Fibroblast of skin of right quadriceps (primary cell): ENCODE measurements around the gene B3GALNT1.

Source experiments
- DNase-seq: peaks from one replicate; pipeline ENCODE4 v3.0.0-alpha.2; 2013

Gene B3GALNT1, protein sequence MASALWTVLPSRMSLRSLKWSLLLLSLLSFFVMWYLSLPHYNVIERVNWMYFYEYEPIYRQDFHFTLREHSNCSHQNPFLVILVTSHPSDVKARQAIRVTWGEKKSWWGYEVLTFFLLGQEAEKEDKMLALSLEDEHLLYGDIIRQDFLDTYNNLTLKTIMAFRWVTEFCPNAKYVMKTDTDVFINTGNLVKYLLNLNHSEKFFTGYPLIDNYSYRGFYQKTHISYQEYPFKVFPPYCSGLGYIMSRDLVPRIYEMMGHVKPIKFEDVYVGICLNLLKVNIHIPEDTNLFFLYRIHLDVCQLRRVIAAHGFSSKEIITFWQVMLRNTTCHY

DNA sequence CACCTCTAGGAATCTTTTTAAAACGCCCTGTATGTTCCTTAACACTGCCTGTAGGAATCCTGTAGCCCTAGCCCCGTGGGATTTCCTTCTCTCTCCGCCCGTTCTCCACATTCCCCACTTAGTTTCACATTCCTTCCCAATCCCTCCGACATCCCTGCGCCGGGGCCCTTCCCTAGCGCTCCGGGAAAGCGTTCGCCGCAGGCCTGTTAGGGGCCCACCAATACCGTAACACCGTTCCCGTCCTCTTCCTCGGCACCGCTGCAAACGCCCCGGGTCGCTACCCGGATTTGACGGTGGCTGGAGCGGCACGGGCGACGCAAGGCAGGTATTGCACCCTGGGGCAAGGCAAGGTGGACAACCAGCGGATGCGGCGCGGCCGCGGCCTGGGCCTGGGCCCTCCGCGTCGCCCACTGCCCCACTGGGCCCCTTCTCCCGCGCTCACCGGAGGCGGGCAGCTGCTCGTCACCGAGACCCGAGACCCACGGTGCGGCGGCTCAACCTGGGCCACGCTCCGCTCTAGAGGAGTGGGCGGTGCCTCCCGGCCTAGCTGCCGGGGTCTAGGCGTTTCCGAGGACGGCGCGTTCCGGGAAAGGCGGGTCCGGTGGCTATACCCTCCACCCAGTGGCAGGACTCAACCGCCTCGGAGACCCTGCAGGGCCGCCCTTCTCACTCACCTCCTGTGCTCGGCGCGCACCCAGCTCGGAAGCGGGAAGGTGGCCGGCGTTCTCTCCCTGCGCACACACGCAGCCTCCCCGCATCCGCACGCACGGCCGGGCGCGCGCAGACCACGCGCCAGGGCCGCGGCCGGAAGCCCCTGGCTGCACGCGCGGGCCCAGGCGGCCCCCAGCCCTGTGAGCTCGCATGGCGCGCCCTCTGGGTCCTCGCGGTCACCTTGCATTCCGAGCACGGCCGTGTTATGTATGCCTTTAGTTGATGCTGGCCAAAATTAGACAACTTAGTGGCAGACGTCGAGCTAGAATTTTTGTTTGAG, at the start of gene B3GALNT1:
Gene B3GALNT1 (minus strand): TSS at position 789 of the 991 bp plus-strand sequence. CDS start 18,595 bp downstream, outside the sequence.
- DNase-seq = peak; percentile 78

DNA sequence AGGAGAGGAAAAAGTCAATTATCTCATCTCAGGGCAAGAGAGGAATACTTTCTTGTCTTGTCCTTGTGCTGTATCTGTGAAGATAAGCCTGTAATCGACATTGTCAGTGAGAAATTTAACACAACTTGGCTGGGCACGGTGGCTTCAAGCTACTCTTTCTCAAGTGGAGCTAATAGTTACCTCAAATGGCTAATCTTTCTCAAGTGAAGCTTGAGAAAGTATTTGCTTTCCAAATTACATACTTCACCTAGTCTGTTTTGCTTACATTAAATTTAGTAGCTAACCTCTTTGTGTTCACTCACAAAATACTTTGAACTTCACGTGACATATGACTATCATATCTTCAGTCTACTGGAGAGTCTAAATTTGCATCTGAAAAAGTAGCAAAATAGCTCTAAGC, 48.3 kb upstream of the B3GALNT1 start:
- DNase-seq = no peak

DNA sequence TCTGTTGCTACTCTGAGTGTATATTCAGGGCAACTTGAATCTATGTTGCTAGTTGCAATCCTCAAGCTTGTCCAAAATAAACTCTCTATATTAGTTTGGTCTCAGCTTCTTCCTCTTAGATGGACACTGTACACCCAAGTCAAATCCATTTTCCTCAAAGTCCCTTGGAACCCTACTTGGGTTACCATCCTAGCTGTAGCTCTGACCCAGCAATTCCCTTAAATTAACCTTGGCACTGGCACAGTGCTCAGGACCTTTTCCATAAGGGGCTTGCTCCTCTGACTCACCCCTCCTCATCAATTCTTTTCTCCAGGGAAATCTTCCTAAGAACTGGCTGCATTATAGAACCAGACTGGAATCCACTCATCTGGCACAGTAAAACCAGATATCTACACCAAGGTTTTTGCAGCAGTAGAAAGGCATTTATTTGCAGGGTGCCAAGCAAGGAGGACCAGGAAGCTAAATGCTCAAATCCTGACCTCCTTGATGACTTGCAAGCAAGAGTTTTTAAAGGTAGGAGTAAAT, 44.9 kb upstream of the B3GALNT1 start:
- peak; percentile 13 for DNase-seq

DNA sequence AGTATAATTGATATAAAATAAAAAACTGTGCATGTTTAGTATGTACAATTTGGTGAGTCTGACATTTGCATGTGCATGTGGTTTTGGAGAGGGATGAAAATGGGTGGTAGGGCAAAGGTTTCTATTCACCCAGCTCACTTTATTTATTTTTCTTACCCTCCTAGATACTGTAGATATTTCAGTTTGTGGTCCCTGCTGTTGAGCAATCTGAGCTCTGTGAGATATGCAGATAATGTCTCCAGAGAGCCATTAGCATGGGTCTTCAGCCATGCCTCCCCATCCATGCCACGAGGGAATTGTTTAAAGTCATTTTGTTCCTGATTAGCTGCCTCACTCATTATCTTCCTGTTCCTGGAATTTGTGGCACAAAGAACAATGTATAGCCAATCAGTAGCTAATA, 44.4 kb upstream of the B3GALNT1 start:
- DNase-seq = peak; percentile 44

DNA sequence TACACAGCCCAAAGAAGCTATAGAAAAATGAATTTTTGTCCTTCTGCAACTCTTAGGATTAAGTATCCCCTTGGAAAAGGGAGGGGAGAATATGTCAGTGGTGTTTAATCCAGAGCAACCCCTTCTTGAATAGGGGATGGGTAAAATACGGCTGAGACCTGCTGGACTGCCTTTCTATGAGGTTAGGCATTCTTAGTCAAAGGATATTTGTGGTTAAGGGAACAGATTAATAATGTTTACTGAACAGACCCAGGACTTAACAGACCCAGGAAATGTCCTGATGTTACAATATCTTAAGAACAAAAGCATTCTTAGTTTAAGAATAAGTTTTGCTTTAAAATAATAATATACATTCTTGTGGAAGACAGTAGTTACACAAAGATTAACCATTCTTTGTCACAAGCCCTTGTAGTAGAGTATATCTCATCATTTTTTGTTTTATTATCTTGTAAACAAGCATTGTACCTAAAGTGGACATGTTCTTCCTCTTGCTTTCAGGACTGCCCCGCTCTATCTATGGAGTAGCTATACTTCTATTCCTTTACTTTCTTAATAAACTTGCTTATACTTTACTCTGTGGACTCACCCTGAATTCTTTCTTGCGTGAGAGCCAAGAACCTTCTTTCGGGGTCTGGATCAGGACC, 43.8 kb upstream of the B3GALNT1 start:
- peak; percentile 9 for DNase-seq

DNA sequence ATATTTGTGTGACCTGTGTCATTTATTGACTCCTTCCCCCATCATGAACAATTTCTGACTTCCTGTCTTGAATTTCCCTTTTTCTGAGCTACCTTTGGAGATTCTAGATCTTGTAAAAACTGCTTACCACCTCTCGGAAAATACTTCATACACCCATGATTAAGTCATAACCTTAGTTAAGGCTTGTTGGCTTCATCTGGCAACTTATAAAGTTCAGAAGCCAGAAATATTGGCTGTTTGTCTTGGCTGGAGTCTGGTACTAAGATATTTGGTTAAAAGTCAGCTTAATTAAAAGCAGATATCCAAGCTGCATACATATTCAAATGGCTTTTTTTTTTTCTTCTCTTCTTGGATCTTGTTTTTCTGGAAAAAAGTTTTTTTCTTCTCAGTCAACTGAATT, 37.3 kb upstream of the B3GALNT1 start:
- DNase-seq = peak; percentile 68

DNA sequence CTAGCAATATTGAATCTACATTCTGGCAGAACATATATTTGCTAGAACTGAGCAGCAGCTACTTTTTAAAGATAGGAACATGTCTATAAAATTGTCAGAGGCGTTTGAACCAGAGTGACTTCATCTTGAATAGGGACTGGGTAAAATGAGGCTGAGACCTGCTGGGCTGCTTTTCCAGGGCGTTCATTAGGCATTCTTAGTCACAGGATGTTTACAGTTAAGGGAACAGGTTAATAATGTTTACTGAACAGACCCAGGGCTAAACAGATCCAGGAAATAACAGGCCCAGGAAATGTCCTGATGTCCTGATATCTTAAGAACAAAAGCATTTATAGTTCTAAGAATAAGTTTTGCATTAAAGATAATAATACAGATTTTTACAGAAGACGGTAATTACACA, 34.5 kb upstream of the B3GALNT1 start:
- no peak for DNase-seq

DNA sequence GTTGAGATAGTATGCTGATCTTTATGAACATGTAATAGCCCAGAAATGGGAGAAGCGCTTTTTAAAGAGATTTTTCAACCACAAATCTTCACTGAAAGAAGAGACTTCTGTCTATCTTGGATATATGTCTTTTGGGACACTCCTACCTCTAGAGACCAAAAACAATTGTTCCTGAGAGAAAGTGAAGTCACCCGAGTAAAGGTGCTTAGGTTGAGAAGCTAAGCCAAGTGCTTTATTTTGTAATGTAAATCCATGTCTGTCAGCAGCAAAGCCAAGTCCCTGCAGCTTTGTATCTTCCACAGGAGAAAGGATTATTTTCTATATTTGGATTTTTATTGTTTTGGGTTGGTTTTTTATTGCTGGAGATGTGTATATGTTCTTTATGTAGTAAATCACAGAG, 32.1 kb upstream of the B3GALNT1 start:
- DNase-seq = no peak

DNA sequence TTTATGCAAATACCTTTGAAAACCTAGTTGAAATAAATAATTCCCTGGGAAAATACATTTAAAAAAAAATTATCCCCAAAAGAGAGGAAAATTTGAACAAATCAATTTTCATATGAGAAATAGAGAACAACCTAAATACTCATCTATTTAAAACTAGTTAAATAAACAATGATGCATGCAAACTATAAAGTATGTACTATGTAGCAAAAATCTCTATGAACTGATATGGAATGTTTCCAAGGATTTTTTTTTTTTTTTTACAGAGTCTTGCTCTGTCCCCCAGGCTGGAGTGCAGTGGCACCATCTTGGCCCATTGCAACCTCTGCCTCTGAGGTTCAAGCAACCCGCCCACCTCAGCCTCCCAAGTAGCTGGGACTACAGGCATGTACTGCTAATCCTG, 27.2 kb upstream of the B3GALNT1 start:
- no peak for DNase-seq

DNA sequence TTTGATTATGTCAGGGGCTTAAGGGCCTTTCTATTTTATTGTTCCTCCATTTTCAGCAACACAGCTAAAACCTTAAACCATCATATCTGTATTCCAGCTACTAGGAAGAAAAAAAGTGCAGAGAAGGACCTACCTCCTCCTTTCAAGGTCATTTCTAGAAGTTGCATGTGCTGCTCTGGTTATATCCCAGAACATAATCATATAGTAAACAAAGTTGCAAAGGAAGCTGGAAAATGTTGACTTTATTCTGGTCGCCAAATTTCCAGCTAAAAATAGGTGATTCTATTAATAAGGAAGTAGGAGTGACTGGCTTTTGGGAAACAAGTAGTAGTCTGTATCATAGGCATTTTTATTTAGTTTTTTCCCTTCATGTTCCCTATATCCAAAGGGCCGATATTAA, 21.3 kb upstream of the B3GALNT1 start:
- DNase-seq = no peak

DNA sequence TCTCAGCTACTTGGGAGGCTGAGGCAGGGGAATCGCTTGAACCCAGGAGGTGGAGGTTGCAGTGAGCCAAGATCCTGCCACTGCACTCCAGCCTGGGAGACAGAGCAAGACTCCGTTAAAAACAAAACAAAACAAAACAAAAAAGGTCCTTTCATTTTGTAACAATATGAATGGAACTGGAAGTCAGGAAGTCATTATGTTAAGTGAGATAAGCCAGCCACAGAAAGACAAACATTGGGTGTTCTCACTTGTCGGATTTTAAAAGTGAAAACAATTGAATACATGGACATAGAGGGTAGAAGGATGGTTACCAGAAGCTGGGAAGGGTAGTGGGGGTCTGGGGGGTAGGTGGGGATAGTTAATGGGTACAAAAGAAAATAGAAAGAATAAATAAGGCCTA, 12.5 kb upstream of the B3GALNT1 start:
- DNase-seq = no peak

DNA sequence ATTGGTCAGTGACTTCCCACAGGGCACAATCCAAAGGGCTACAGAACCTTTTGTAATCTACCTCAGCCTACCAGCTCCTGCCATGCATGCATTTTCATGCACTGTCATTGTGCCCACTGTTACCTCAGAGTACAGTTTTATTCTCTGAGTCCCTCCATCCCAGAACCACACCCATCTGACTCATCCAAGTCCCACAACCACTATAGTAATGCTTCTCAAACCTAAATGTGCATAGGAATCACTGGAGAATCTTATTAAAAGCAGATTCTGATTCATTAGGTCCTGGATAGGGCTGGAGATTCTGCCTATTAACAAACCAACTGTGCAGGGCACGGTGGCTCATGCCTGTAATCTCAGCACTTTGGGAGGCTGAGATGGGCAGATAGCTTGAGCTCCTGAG, 3.7 kb upstream of the B3GALNT1 start:
- DNase-seq = peak; percentile 43

DNA sequence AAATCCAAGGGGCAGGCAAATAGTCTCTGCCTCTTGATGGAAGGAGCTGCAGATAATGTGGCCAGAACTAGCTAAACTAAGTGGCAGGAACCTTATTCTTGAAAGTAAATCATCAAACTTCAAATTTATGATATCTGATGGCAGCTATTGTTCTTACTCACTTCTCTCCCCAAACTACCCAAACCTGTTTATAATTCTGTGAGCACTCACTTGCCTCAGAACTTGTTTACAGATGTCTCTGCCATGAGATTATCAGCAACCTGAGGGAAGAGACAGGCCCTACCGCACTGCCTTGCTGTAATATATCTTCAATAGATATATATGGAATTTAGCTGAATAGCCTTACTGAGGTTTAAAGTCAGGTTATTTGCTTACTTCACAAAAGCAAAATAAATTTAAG, 2.2 kb upstream of the B3GALNT1 start:
- no peak for DNase-seq

DNA sequence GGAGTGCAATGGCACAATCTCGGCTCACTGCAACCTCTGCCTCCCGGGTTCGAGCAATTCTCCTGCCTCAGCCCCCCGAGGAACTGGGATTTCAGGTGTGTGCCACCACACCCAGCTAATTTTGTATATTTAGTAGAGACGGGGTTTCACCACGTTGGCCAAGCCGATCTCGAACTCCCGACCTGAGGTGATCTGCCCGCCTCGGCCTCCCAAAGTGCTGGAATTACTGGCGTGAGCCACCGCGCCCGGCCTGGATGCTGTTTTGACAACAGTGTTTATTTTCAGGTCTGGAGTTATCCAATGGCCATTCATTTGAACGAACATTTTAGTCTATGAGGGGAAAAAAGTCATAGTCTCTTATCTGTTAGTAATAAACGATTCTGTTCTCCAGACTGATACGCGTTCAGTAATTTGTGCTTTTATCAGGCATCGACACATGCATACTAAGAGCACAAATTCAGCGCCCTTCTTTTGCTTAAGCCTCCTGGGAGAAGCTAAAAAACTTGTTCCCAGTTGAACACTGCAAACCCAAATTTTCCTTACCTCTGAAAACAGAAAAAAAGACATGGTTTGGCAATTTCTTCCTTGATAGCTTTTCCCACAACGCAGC, 1.3 kb downstream of the B3GALNT1 start:
- no peak for DNase-seq

DNA sequence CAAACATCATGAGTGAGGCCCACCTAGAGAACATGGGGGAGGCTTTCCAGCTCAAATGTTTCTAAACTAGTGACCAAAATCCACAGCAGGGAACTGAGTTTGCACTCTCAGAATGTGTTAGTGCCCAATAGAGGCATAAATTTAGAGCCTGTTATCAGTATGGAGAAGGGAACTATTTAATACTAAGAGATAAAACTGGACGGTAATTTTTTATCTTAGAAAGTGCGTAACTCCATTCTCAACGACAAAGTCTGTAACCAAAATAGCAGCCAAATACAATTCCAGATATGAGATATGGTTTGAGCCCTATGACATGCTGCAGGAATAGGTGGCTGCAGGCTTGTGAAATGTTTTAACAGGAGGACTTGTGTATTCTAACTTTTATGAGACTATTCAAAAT, 3.5 kb downstream of the B3GALNT1 start:
- DNase-seq = no peak

DNA sequence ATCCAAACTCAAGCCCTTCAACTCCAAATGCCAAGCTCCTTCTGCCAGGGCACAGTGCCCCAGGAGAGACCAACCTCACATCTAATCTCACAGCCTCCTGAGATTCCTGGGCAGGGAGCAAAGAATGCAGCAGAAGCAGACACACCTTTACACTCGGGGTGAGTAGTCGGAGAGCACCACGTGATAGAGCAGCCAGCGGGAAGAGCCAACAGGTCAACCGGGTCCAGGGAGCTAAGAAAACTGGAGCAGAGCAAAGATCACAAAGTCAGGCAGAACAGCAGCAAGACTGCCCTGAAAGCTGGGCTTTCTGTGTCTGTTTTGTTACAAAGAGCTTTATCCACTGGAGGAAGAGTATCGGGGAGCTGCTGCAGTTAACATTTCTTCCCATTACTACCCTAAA, 4.2 kb downstream of the B3GALNT1 start:
- no peak for DNase-seq

DNA sequence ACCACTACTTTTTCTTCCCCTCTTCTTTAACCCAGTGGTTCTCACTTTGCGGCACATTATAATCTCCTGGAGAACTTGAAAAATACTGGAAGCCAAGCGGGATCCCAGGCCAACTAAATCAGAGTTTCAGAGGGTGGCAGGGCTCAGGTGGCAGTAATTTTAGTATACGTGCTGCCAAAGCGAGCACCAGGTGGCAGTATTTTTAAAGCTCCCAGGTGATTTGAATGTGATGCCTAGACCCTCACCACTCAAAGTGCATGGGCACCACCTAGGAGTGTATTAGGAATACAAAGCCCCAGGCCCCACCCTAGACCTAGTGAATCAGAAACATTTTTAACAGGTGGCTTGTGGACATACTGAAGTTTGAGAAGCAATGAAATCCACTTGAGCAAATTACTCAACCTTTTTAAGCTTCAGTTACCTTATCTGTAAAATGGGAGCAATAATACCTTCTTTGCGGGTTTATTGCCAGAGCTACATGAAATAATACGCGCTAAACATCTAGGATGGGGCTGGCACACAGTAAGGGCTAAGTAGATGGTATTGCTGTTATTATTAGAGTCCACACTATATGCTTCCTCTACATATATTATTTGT, 8.3 kb downstream of the B3GALNT1 start:
- no peak for DNase-seq

DNA sequence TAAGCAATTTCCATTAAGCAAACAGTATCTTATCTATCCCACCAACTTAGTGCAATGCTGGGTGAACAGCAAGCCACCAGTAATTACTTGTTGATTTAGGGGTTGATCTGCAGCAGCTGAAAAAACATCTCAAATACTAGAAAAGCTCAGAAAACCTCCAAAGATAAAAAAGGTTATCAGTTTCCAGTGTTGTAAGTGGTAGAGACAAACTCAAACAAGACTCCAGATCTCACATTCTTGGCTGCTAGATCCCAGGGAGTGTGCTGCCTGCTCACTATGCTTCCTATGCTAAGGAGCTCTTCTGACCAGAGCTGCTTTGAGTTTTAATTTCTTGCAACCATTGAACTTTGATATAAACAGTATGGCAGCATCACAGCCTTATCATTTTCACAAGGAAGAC, 11.3 kb downstream of the B3GALNT1 start:
- no peak for DNase-seq

DNA sequence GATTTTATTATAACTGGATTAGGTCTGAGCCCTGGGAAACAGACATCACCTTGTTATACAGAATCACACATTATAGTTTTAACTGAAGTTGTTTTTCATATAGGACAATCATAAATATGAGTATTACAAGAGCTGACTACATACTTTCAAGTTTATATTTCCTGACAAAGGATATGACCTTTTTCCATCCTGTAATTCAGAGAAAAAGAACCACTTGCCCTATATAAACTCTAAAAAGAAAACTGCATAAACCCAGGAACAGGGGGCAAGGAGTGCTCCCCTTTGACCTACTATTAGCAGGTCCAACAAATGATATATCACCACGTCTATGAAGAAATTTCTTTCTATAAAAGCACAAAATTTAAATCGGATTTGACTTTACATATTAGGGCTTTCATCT, 20.9 kb downstream of the B3GALNT1 start:
- no peak for DNase-seq

DNA sequence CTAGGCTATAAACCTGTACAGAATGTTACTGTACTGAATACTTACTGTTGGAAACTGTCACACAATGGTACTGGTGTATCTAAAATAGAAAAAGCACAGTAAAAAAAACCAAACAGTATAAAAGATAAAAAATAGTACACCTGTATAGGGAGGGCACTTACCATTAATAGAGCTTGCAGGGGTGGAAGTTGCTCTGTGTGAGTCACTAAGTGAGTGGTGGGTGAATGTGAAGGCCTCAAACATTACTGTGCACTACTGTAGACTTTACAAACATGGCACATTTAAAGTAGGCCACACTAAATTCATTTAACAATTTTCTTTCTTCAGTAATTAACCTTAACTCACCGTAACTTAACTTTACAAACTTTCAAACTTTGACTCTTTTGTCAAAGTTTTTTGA, 22.0 kb downstream of the B3GALNT1 start:
- no peak for DNase-seq

DNA sequence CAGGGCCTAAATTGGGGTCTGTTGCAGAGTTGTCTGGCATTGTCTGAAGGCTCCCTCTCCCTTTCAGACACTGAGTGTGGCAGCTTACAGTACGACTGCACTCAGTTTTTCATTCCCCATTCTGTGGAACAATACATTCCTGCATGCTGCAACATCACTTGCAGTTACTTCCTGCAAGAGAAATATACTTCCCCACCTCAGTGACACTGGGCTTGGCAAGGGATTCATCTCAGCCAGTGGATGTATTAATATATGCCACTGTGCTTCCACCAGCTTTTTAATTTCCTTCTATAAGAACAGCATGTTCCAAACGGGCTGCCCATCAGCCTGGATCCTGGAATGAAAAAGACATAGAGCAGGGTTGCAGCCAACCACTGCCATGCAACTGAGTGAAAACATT, 23.1 kb downstream of the B3GALNT1 start:
- DNase-seq = no peak

DNA sequence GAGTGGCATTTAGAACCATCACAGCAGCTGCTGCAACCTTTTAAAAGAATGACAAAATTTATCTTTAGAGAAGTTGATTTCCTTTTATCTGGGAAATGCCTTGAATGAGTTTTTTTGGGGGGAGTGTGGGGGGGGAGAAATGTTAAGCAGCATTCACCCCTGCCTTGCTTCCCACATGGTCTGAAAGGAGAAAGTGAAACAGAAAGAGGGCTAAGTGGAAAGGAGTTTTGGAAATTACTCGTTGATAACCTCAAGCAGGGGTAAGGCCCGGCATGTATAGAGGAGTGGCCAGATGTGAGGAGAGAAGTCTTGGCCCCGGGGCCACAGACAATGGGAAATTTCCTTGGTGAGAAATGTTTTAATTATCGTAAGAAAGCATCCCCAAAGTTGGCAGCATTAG, 23.5 kb downstream of the B3GALNT1 start:
- no peak for DNase-seq
